ENCODE results near the gene POU3F3. TPM values are rescaled to one million over a fixed set of nuclear protein-coding genes. Genes with fewer than 3 reads are reported as not detected.

Gene POU3F3
- total RNA-seq, 1 experiment from 2014 or later: not detected

DNA sequence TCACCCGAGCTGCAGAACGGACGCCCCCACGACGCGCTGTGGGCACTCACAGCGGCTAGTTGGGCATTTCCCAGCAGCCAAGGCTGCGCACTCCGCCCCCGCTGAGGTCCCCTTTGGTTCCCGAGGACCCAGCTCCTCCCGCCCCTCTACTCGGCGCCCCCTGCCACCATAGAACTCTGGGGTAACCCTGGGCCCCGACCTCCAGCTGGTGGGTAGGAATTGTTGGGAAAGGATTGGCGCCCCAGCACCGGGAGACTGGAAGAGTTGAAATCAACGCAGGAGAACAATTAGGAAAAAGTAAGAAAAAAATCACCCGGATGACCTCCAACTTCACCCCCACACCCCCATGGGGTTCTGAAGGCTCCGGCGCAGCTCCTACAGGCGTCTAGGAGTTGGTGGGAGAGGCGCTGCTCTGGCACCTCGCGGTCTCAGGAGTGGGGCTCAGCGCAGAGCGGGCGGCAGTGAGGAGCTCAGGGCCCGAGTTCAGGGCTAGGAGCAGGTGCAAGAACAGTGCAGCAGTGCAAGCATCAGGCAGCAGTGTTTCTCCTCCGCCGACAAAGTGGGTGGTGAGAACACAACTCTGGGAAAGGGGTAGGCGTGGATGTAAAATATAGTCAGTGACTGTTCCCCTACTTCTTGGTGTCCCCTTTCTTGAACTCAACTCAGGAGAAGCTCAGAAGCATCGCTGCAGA is 14.0 kb downstream of the POU3F3 start:
- ChIA-PET CTCF (no interaction called here), RAD21 (ENCODE audit: low non-redundant PET in 1 of 2, low total read pairs in 2 of 2, uncharacterized antibody in 2 of 2, unreplicated experiment in 2 of 2) (no interaction called here), POLR2A (no interaction called here)
- intact Hi-C loops (cut with micrococcal nuclease): no loop called here
- BruUV-seq (replicated peaks): no TSS peak
- no peaks in the 10 kb centered on the region for H3K36me3 ChIP-seq (ENCODE audit: control insufficient read depth in 1 of 2, insufficient read depth in 2 of 2, low read length in 2 of 2)
- ATAC-seq (no peak), DNase-seq (ENCODE audit: low read depth, low spot score) (no peak)
- no peak overlapping the region for H3K4me3 ChIP-seq (replicated peaks in 1 of 2; ENCODE audit: low read depth in 1 of 2, low read length in 2 of 2)
- no peak overlapping the region for H3K9ac ChIP-seq (ENCODE audit: low read length)
- H4K20me1 ChIP-seq (ENCODE audit: insufficient read depth): no peaks in the 10 kb centered on the region
- H3K27me3 ChIP-seq (ENCODE audit: insufficient read depth, low read length): peaks cover 4% of the 10 kb centered on the region; the same call in 1 of the 2 replicates
- TF ChIP-seq YY1 (IDR thresholded peaks at IDR 0.05; ENCODE audit: extremely low read depth, insufficient replicate concordance, low read depth, low read length) (no peak), ZNF274 (IDR thresholded peaks at IDR 0.05; ENCODE audit: low read depth, low read length) (no peak), TCF7L2 (IDR thresholded peaks at IDR 0.05; ENCODE audit: borderline replicate concordance, extremely low read depth, insufficient read depth, insufficient read length) (no peak), CEBPB (IDR thresholded peaks at IDR 0.05; ENCODE audit: low read depth) (no peak), POLR2A (IDR thresholded peaks at IDR 0.05; ENCODE audit: borderline replicate concordance, extremely low read depth, insufficient read depth, insufficient read length) (no peak), SIN3A (IDR thresholded peaks at IDR 0.05; ENCODE audit: low read depth) (no peak), RAD21 (IDR thresholded peaks at IDR 0.05; ENCODE audit: low read depth) (no peak), EGR1 (IDR thresholded peaks at IDR 0.05; ENCODE audit: low read depth) (no peak), EZH2phosphoT487 (IDR thresholded peaks at IDR 0.05; ENCODE audit: borderline replicate concordance) (no peak), FOSL1 (IDR thresholded peaks at IDR 0.05; ENCODE audit: low read depth) (no peak), ZFX (IDR thresholded peaks at IDR 0.05) (no peak), EZH2 (IDR thresholded peaks at IDR 0.05) (no peak), CBX3 (IDR thresholded peaks at IDR 0.05; ENCODE audit: low read depth) (no peak), ZBTB33 (IDR thresholded peaks at IDR 0.05; ENCODE audit: extremely low read depth, insufficient replicate concordance, low read length) (no peak), SRF (IDR thresholded peaks at IDR 0.05; ENCODE audit: low read depth) (no peak)
- TF ChIP-seq, protein P1, sequence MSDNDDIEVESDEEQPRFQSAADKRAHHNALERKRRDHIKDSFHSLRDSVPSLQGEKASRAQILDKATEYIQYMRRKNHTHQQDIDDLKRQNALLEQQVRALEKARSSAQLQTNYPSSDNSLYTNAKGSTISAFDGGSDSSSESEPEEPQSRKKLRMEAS (IDR thresholded peaks at IDR 0.05): no peak
- TF ChIP-seq, protein P2, sequence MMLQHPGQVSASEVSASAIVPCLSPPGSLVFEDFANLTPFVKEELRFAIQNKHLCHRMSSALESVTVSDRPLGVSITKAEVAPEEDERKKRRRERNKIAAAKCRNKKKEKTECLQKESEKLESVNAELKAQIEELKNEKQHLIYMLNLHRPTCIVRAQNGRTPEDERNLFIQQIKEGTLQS (IDR thresholded peaks at IDR 0.05): no peak
- H3K9me3 ChIP-seq (ENCODE audit: control insufficient read depth in 1 of 2, insufficient read depth in 1 of 2, low read depth in 1 of 2, low read length in 2 of 2): no peaks in the 10 kb centered on the region
- no peaks in the 10 kb centered on the region for H3K79me2 ChIP-seq (ENCODE audit: insufficient read depth, low read length)
- H3K4me2 ChIP-seq (ENCODE audit: low read length): no peak overlapping the region
- H3K9me2 ChIP-seq (ENCODE audit: insufficient read depth): no peaks in the 10 kb centered on the region
- H3K27ac ChIP-seq (ENCODE audit: low read depth, low read length): no peak overlapping the region
- H3K4me1 ChIP-seq (ENCODE audit: control insufficient read depth in 1 of 2, insufficient read depth in 2 of 2, low read length in 2 of 2): no peaks in the 10 kb centered on the region
- no peak overlapping the region for H2AFZ ChIP-seq (ENCODE audit: low read depth, low read length, poor library complexity, severe bottlenecking)

Measured in HCT116 (cell line).